BJ (cell line): ENCODE data around the gene ADAM15. TPM values are rescaled to one million over a fixed set of nuclear protein-coding genes. Genes with fewer than 3 reads are reported as not detected.
A peak's percentile ranks its signal among the peaks of the same experiment; 100 is the strongest.

Experiments used
- CTCF ChIA-PET: fragments of 350-600 bp; formaldehyde crosslinking; extraction: SDS; loops from one replicate; lab custom pipeline; 2021; ENCODE audit warnings: antibody characterized with exemption, inconsistent platforms; lab: Yijun Ruan, JAX
- POLR2A ChIA-PET: fragments of 300-600 bp; sonication (Branson Sonifier 250); formaldehyde crosslinking; extraction: SDS; loops from one replicate; lab custom pipeline; 2021; ENCODE audit warnings: antibody characterized with exemption; lab: Charles Lee
- DNase-seq: peaks from one replicate; pipeline ENCODE4 v3.0.0-alpha.2; 2011; ENCODE audit warnings: low read depth
- H3K27me3 ChIP-seq: 2 replicates; pipeline ENCODE4 v1.6.0; 2011; ENCODE audit warnings: low read length; ENCODE audit not compliant: control insufficient read depth, insufficient read depth
- H3K36me3 ChIP-seq: 2 replicates; pipeline ENCODE4 v1.5.1; 2011; ENCODE audit warnings: low read length; ENCODE audit not compliant: control insufficient read depth, insufficient read depth
- H3K4me3 ChIP-seq: 2 replicates; pipeline ENCODE4 v1.5.1; 2011; ENCODE audit warnings: low read depth, mild to moderate bottlenecking, control low read depth, low read length
- CTCF ChIP-seq: IDR thresholded peaks from 2 replicates; pipeline ENCODE4 v1.5.1; 2011; ENCODE audit warnings: low read depth, mild to moderate bottlenecking, control low read depth, inconsistent platforms, low read length, moderate library complexity; ENCODE audit not compliant: insufficient read depth
- polyA plus RNA-seq: library from polyadenylated mRNA; depleted of rRNA; stranded (reverse); fragments of >200 nt; gene quantifications from 2 replicates; pipeline ENCODE4 v1.2.3, GENCODE V29; 2011

Gene ADAM15
- polyA plus RNA-seq, 1 experiment, result 88.8 TPM

- CTCF ChIA-PET, result interaction anchor here (0.6 to 4.7 kb wide), 21 partner anchors 10 to 606 kb away, joined by 3 to 147 read pairs (median 10); partner anchors contain the start of genes ADAM15, EFNA4, KRTCAP2 and PBXIP1
- no peak overlapping the region for H3K4me3 ChIP-seq
- POLR2A ChIA-PET, result no interaction called here
- no peaks in the 10 kb centered on the region for H3K36me3 ChIP-seq
- peak; percentile 97 for TF ChIP-seq CTCF
- peaks cover 23% of the 10 kb centered on the region for H3K27me3 ChIP-seq
- no peak for DNase-seq
These were observed 35.1 kb downstream of the ADAM15 start for GRCh38 chr1:155086128-155086741.

- ChIA-PET CTCF (interaction anchor here (0.6 to 4.7 kb wide), 14 partner anchors 9 to 131 kb away, joined by 3 to 147 read pairs (median 10); partner anchors contain the start of genes ADAM15, EFNA4, KRTCAP2 and PBXIP1), POLR2A (no interaction called here)
- Histone ChIP-seq H3K36me3 (no peaks in the 10 kb centered on the region), H3K27me3 (peaks cover 19% of the 10 kb centered on the region), H3K4me3 (no peak overlapping the region)
- no peak for DNase-seq
- TF ChIP-seq CTCF, result no peak
These were observed 35.9 kb downstream of the ADAM15 start for GRCh38 chr1:155086856-155087535.

GRCh38 chr1:155091071-155092051 lies 40.2 kb downstream of the ADAM15 start:
- ChIA-PET POLR2A (no interaction called here), CTCF (interaction anchor here (0.7 to 6.7 kb wide), 39 partner anchors 9 to 560 kb away, joined by 3 to 259 read pairs (median 5); partner anchors contain the start of genes ADAM15, EFNA3, EFNA4 and KRTCAP2)
- peak; percentile 98 for TF ChIP-seq CTCF
- peaks cover 6% of the 10 kb centered on the region for H3K27me3 ChIP-seq
- no peak overlapping the region for H3K4me3 ChIP-seq
- no peaks in the 10 kb centered on the region for H3K36me3 ChIP-seq
- DNase-seq, result no peak

GRCh38 chr1:155092131-155092530 lies 41.0 kb downstream of the ADAM15 start:
- no peak for TF ChIP-seq CTCF
- ChIA-PET CTCF (interaction anchor here (0.8 to 6.7 kb wide), 35 partner anchors 8 to 559 kb away, joined by 3 to 259 read pairs (median 5); partner anchors contain the start of genes ADAM15, EFNA3, EFNA4 and KRTCAP2), POLR2A (no interaction called here)
- Histone ChIP-seq H3K27me3 (peaks cover 8% of the 10 kb centered on the region), H3K4me3 (no peak overlapping the region), H3K36me3 (no peaks in the 10 kb centered on the region)
- no peak for DNase-seq
